ENCODE data around the gene PTPRO. TPM values are rescaled to one million over a fixed set of nuclear protein-coding genes. Genes with fewer than 3 reads are reported as not detected.

PTPRO gene
- total RNA-seq, 1 donor from 2014 or later: 2.6 TPM

GRCh38 chr12:15446807-15447206, 124.5 kb downstream of the PTPRO start:
- no peak for DNase-seq

- DNase-seq: no peak
Observed at GRCh38 chr12:15453613-15454012, 131.3 kb downstream of the PTPRO start.

GRCh38 chr12:15458008-15458407, 135.7 kb downstream of the PTPRO start:
- DNase-seq: no peak

- DNase-seq: no peak
Observed at GRCh38 chr12:15468911-15469310, 146.6 kb downstream of the PTPRO start.

GRCh38 chr12:15469356-15469755, 147.0 kb downstream of the PTPRO start:
- DNase-seq: no peak

GRCh38 chr12:15472036-15472435, 149.7 kb downstream of the PTPRO start:
- DNase-seq: no peak

- DNase-seq: no peak
Observed at GRCh38 chr12:15474766-15475165, 152.5 kb downstream of the PTPRO start.

GRCh38 chr12:15477761-15478160, 155.5 kb downstream of the PTPRO start:
- no peak for DNase-seq

GRCh38 chr12:15481846-15482245, 159.5 kb downstream of the PTPRO start:
- no peak for DNase-seq

GRCh38 chr12:15485466-15485865, 163.2 kb downstream of the PTPRO start:
- no peak for DNase-seq

- DNase-seq: no peak
Observed at GRCh38 chr12:15486859-15487258, 164.6 kb downstream of the PTPRO start.

GRCh38 chr12:15488481-15488880, 166.2 kb downstream of the PTPRO start:
- DNase-seq: no peak

- DNase-seq: no peak
Observed at GRCh38 chr12:15494329-15495046, 172.2 kb downstream of the PTPRO start.

- DNase-seq: no peak
Observed at GRCh38 chr12:15495746-15496145, 173.4 kb downstream of the PTPRO start.

- no peak for DNase-seq
Observed at GRCh38 chr12:15496738-15497137, 174.4 kb downstream of the PTPRO start.

GRCh38 chr12:15497671-15498292, 175.5 kb downstream of the PTPRO start:
- no peak for DNase-seq

- no peak for DNase-seq
Observed at GRCh38 chr12:15502211-15502610, 179.9 kb downstream of the PTPRO start.

- DNase-seq: no peak
Observed at GRCh38 chr12:15505616-15506015, 183.3 kb downstream of the PTPRO start.

GRCh38 chr12:15515010-15515409, 192.7 kb downstream of the PTPRO start:
- no peak for DNase-seq

GRCh38 chr12:15520083-15520482, 197.8 kb downstream of the PTPRO start:
- DNase-seq: no peak

- DNase-seq: no peak
Observed at GRCh38 chr12:15520844-15521243, 198.5 kb downstream of the PTPRO start.

- DNase-seq: peak; percentile 59
Observed at GRCh38 chr12:15522574-15523187, 200.4 kb downstream of the PTPRO start.

GRCh38 chr12:15525441-15525840, 203.1 kb downstream of the PTPRO start:
- DNase-seq: no peak

GRCh38 chr12:15526033-15526432, 203.7 kb downstream of the PTPRO start:
- no peak for DNase-seq

All from skin of body (tissue), 2 donors.